ENCODE measurements around the gene CLRN1. TPM values are rescaled to one million over a fixed set of nuclear protein-coding genes. Genes with fewer than 3 reads are reported as not detected.
"Not testable (repeated sequence)": the region's sequence is repeated elsewhere in the genome, so short reads cannot be mapped to it uniquely, and the experiment has no call there.

CLRN1 gene
- total RNA-seq, 4 donors from 2014 or later = not detected

- no peaks in the 10 kb centered on the region for H3K36me3 ChIP-seq
- no peak for DNase-seq
These were observed 23.0 kb upstream of the CLRN1 start for GRCh38 chr3:150995510-150995909.

GRCh38 chr3:150989208-150989607 lies 16.7 kb upstream of the CLRN1 start:
- no peaks in the 10 kb centered on the region for H3K36me3 ChIP-seq
- intact Hi-C loops (cut with DNase I) = no loop called here
- 83 to 95% methylated on average over 2 of the region's 2 CpGs for WGBS, 2 donors

More at GRCh38 chr3:150995510-150995909, 23.0 kb upstream of the CLRN1 start:
- TF ChIP-seq, protein P1, sequence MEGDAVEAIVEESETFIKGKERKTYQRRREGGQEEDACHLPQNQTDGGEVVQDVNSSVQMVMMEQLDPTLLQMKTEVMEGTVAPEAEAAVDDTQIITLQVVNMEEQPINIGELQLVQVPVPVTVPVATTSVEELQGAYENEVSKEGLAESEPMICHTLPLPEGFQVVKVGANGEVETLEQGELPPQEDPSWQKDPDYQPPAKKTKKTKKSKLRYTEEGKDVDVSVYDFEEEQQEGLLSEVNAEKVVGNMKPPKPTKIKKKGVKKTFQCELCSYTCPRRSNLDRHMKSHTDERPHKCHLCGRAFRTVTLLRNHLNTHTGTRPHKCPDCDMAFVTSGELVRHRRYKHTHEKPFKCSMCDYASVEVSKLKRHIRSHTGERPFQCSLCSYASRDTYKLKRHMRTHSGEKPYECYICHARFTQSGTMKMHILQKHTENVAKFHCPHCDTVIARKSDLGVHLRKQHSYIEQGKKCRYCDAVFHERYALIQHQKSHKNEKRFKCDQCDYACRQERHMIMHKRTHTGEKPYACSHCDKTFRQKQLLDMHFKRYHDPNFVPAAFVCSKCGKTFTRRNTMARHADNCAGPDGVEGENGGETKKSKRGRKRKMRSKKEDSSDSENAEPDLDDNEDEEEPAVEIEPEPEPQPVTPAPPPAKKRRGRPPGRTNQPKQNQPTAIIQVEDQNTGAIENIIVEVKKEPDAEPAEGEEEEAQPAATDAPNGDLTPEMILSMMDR (IDR thresholded peaks at IDR 0.05) = no peak
- TF ChIP-seq POLR2A (IDR thresholded peaks at IDR 0.05) = no peak
- intact Hi-C loops (cut with DNase I) = no loop called here
- no peaks in the 10 kb centered on the region for H3K4me1 ChIP-seq
- no peaks in the 10 kb centered on the region for H3K9me3 ChIP-seq
- no peaks in the 10 kb centered on the region for H3K27me3 ChIP-seq
- no peak overlapping the region for H3K4me3 ChIP-seq (replicated peaks in 1 of 3)
- no peak overlapping the region for H3K27ac ChIP-seq

DNA sequence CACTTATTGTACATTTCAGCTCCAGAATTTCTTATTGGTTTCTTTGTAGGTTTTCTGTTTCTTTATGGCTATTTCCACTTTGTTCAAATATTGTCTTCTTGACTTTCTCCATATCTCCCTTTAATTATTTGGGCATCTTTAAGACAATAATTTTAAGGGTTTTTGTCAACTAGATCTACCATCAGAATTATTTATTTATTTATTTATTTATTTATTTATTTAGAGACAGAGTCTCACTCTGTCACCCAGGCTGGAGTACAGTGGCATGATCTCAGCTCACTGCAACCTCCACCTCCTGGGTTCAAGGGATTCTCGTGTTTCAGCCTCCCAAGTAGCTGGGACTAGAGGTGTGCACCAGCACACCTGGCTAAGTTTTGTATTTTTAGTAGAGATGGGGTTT lies 15.9 kb upstream of the CLRN1 start:
- WGBS, 2 donors = 93 to 95% methylated on average over 1 of the region's 1 CpG
- H3K27ac ChIP-seq; H3K27me3 ChIP-seq; H3K4me1 ChIP-seq; H3K36me3 ChIP-seq; intact Hi-C loops (cut with DNase I); DNase-seq; H3K4me3 ChIP-seq (replicated peaks in 1 of 3); H3K9me3 ChIP-seq: not testable (repeated sequence)

More at GRCh38 chr3:150989208-150989607, 16.7 kb upstream of the CLRN1 start:
- H3K27me3 ChIP-seq = no peaks in the 10 kb centered on the region
- no peaks in the 10 kb centered on the region for H3K4me1 ChIP-seq
- H3K27ac ChIP-seq = no peak overlapping the region
- H3K9me3 ChIP-seq = no peaks in the 10 kb centered on the region
- H3K4me3 ChIP-seq (replicated peaks in 1 of 3) = no peak overlapping the region
- DNase-seq = no peak
- no peak for TF ChIP-seq POLR2A (IDR thresholded peaks at IDR 0.05)
- TF ChIP-seq, protein P1 (IDR thresholded peaks at IDR 0.05) = no peak

DNA sequence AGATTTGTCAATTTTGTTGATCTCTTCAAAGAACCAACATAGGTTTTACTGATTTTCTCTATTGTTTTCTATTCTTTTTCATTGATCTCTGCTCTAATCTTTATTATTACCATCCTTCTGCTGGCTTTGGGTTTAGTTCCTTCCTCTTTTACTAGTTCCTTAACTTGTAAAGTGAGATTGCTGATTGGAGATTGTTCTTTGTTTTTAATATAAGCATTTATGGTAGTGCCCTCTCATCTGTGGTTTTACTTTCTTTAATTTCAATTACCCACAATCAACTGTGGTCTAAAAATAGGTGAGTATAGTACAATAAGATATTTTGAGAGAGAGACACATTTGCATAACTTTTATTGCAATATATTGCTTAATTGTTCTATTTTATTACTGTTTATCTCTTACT lies 13.2 kb upstream of the CLRN1 start:
- no peak overlapping the region for H3K27ac ChIP-seq
- intact Hi-C loops (cut with DNase I) = no loop called here
- H3K9me3 ChIP-seq = no peaks in the 10 kb centered on the region
- H3K4me3 ChIP-seq (replicated peaks in 1 of 3) = no peak overlapping the region
- H3K4me1 ChIP-seq = no peaks in the 10 kb centered on the region
- H3K27me3 ChIP-seq = peaks cover 3% of the 10 kb centered on the region
- H3K36me3 ChIP-seq = no peaks in the 10 kb centered on the region
- DNase-seq = no peak
- no peak for TF ChIP-seq POLR2A (IDR thresholded peaks at IDR 0.05)
- TF ChIP-seq, protein P1 (IDR thresholded peaks at IDR 0.05) = no peak

- H3K4me3 ChIP-seq (replicated peaks in 1 of 3) = no peak overlapping the region
These were observed 11.5 kb upstream of the CLRN1 start for GRCh38 chr3:150984066-150984465.

More at GRCh38 chr3:150984066-150984465, 11.5 kb upstream of the CLRN1 start:
- H3K9me3 ChIP-seq = no peaks in the 10 kb centered on the region
- intact Hi-C loops (cut with DNase I) = no loop called here
- H3K4me1 ChIP-seq = no peaks in the 10 kb centered on the region
- H3K27ac ChIP-seq = no peak overlapping the region
- H3K27me3 ChIP-seq = peaks cover 4% of the 10 kb centered on the region
- H3K36me3 ChIP-seq = no peaks in the 10 kb centered on the region
- TF ChIP-seq, protein P1 (IDR thresholded peaks at IDR 0.05) = no peak
- no peak for TF ChIP-seq POLR2A (IDR thresholded peaks at IDR 0.05)
- DNase-seq = no peak

Data from thyroid gland (tissue), 4 donors.